ENCODE data around the gene FAM13A.
"Not testable (repeated sequence)": the region's sequence is repeated elsewhere in the genome, so short reads cannot be mapped to it uniquely, and the experiment has no call there.

Gene FAM13A

DNA sequence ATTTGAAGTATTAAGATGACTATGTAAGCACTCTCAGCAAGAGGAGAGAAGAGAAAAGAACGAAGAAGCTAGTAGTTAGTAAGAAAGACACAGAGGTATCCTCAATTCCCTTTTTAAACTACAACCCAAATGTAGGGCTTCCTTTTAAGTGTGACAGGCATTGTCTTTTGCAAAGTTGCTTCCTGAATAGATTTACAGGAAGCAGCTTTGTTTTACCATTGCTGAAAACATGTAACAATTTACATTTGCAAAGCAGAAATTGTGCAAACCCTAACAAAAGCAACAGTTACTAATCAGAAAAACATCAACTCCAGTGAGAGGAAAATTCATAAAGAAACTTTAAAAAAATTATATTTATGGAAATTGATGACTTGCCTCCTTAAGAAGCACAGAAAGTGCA lies 96.4 kb downstream of the FAM13A start:
- DNase-seq (ENCODE audit: low spot score) = no peak

- DNase-seq (ENCODE audit: low spot score) = no peak
Observed at GRCh38 chr4:88958080-88958479, 98.9 kb downstream of the FAM13A start.

DNA sequence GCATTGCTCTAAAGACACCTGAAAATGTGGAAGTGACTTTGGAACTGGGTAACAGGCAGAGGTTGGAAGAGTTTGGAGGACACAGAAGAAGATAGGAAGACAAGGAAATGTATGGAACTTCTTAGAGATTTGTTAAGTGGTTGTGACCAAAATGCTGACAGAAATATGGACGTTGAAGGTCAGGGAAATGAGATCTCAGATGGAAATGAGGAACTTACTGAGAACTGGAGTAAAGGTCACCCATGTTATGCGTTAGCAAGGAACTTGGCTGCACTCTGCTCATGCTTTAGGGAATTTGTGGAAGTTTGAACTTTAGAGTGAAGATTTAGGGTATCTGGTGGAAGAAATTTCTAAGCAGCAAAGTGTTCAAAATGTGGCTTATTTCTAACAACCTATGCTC lies 99.4 kb downstream of the FAM13A start:
- no peak for DNase-seq (ENCODE audit: low spot score)

DNA sequence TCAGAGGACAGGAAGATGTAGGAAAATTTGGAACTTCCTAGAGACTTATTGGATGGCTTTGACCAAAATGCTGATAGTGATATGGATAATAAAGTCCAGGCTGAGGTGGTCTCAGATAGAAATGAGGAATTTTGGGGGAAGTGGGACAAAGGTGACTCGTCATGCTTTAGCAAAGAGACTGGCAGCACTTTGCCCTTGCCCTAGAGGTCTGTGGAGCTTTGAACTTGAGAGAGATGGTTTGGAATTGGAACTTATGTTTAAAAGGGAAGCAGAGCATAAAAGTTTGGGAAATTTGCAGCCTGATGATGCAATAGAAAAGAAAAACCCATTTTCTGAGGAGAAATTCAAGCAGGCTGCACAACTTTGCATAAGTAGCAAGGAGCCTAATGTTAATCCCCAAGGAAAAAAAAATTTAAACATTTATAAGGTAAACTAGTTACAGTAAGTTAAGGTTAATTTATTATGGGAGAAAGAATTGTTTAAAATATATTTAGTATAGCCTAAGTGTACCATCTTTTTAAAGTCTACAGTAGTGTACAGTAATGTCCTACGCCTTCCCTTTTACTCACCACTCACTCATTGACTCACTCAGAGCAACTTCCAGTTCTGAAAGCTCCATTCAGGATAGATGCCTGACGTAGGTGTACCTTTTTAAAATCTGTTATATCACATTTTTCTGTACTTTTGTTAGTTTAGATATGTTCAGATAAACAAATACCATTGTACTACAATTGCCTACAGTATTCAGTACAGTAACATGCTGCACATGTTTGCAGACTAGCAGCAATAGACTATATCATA lies 101.2 kb downstream of the FAM13A start:
- DNase-seq (ENCODE audit: low spot score) = no peak

GRCh38 chr4:88953400-88953799 lies 103.6 kb downstream of the FAM13A start:
- no peak for DNase-seq (ENCODE audit: low spot score)

- no peak for DNase-seq (ENCODE audit: low spot score)
Observed at GRCh38 chr4:88952081-88952480, 104.9 kb downstream of the FAM13A start.

GRCh38 chr4:88949605-88950004 lies 107.4 kb downstream of the FAM13A start:
- no peak for DNase-seq (ENCODE audit: low spot score)

GRCh38 chr4:88940506-88940905 lies 116.5 kb downstream of the FAM13A start:
- no peak for DNase-seq (ENCODE audit: low spot score)

GRCh38 chr4:88939697-88940096 lies 117.3 kb downstream of the FAM13A start:
- no peak for DNase-seq (ENCODE audit: low spot score)

GRCh38 chr4:88938138-88938537 lies 118.8 kb downstream of the FAM13A start:
- DNase-seq (ENCODE audit: low spot score) = peak; percentile 79

DNA sequence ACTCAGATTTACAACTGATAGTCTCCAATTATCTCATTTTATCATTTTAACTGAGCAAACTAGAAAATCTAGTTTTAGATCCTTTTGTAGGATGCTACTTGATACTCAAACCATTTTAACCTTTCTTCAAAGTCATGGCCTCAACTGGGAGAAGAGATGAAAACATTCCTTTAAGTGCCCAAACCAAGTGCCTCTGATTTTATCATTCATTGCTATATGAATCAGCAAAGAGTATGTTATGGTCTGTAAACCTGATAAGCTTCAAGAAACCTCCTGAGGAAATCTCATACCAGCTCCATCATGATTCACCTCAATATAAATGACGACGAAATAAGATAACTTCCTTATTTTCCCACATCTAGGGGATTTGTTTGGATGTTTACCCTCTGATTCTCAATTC lies 119.9 kb downstream of the FAM13A start:
- DNase-seq (ENCODE audit: low spot score) = no peak

- no peak for DNase-seq (ENCODE audit: low spot score)
Observed at GRCh38 chr4:88933414-88934160, 123.4 kb downstream of the FAM13A start.

DNA sequence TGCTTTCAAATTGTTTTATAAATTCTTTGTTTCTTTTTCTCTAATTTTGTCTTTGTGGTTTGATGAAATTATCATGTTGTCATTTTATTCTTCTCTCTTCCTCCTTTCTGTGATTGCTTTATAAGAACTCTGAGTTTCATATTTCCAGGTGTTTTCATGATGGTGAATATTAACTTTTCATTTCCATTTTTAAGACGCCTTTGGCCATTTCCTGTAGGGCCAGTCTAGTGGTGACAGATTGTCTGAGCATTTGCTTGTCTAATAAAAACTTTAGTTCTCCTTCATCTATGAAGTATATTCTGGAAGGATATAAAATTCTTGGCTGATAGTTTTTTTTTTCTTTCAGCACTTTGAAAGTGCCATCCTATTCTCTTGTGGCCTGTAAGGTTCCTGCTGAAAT lies 128.1 kb downstream of the FAM13A start:
- DNase-seq (ENCODE audit: low spot score) = no peak

DNA sequence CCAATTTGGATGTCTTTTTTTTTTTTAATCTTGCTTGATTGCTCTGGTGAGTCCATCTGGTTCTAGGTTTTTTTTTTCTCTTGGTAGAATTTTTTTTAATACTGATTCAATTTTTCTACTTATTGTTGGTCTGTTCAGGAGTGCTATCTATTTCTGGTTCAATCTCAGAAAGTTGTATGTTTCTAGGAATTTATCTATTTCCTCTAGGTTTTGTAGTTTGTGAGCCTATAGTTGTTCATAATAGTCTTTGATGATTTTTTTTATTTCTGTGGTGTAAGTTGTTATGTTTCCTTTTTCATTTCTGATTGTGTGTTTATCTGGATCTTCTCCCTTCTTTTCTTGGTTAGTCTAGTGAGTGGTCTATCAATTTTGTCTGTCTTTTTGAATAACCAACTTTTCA lies 129.6 kb downstream of the FAM13A start:
- no peak for DNase-seq (ENCODE audit: low spot score)

DNA sequence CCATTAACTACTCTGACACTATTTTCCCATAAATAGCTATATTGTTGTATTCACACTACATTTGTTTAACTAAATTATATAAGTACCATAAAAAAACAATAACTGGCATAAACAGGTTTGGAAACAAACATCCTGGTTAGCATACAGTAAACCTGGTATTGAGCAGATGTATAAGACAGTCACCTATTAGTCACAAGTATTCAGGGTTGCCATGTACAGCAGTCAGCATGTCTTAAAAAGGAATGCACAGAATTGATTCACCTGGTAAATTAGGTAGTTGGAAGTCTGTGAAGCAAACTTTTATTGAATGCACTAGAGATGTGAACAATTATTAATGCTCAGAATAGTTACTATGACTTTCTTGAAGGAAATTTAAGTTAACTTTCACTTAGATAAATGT lies 137.9 kb downstream of the FAM13A start:
- no peak for DNase-seq (ENCODE audit: low spot score)

DNA sequence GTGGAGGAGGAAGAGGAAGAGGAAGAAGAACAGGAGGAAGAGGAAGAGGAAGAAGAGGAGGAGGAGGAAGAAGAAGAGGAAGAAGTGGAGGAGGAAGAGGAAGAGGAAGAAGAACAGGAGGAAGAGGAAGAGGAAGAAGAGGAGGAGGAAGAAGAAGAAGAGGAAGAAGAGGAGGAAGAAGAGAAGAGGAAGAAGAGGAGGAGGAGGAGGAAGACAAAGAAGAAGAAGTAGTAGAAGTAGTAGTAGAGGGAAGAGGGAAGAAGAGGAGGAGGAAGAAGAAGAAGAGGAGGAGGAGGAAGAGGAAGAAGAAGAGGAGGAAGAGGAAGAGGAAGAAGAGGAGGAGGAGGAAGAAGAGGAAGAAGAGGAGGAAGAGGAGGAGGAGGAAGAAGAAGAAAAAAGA lies 143.8 kb downstream of the FAM13A start:
- DNase-seq (ENCODE audit: low spot score) = not testable (repeated sequence)

- no peak for DNase-seq (ENCODE audit: low spot score)
Observed at GRCh38 chr4:88911246-88912212, 145.5 kb downstream of the FAM13A start.

DNA sequence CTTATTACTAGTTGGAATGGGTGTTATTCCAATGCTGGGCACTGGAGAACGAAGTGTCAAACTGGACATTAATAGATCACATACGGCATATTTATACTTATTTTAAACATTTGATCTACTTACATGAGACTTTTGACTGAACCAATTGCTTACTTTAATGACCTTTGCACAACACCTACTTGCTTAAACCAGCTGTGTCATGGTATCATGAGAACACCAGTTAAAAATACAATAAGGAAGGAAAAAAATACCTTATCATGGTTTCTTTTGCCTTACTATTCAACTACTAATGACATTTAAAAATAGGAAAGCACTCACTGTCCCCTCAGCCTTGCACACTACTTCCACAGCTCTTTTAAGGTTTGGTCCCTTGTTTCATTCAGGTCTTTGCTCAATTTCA lies 146.9 kb downstream of the FAM13A start:
- DNase-seq (ENCODE audit: low spot score) = no peak

DNA sequence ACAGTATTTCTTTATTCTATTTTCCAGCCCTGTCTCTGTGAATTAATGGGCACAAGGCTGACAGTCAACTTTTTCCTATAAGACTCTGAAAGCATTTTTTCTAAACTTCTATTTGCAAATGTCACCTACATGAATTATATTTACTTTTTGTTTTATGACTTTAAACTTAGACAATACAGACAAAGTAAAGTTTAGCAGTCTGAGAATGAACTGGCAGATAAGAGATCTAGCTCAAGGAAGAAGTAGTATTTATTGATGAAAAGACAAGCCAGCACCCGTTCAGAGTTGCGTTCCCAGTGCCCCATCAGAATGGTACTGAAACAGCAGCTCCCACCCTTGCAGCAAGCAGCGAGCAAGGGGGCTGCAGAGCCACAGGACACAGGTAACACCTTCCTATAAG lies 148.5 kb downstream of the FAM13A start:
- DNase-seq (ENCODE audit: low spot score) = no peak

GRCh38 chr4:88908003-88908402 lies 149.0 kb downstream of the FAM13A start:
- DNase-seq (ENCODE audit: low spot score) = no peak

GRCh38 chr4:88907478-88907877 lies 149.5 kb downstream of the FAM13A start:
- DNase-seq (ENCODE audit: low spot score) = no peak

GRCh38 chr4:88904240-88904639 lies 152.7 kb downstream of the FAM13A start:
- DNase-seq (ENCODE audit: low spot score) = not testable (repeated sequence)
